ENCODE results near the gene FAT1. TPM values are rescaled to one million over a fixed set of nuclear protein-coding genes. Genes with fewer than 3 reads are reported as not detected.

Gene FAT1
- total RNA-seq, 1 experiment from 2014 or later, result 107 TPM

DNA sequence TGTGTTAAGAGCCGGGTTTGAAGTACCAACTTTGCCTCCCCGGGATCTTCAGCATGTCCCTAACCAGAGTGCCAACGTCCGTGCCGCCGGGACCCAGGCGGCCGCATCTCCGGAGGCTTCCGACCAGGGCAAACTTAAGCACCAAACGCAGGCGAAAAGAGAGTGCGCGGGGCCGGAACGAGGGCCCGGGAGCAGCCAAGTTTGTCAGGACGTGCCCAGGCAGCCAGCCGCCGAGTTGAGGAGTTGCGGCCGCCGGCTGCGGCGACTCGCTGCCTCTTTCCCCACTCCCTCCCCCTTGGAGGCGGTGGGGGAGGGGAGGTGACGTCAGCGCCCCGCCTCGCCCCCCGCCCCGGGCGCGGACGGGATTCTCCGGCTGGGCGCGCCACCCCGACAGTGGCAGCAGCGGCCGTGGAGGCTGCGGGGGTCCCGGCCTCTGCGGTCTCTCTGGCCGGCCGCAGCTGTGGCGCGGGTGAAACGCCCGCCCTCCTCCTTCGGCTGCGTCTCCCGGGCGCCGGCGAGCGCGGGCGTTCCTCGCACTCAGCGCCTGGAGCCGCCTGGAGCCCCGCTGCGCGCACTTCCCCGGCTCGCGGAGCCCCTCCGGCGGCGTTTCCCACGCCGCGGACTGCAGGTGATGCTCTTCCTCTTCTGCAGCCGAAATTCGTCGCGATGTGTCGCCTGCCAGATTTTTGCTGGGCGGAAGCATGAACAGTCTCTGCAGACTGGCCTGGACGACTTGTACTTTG, 2.9 kb upstream of the FAT1 start:
- Histone ChIP-seq H3K9me3 (ENCODE audit: low read depth, low read length, poor library complexity, severe bottlenecking) (no peaks in the 10 kb centered on the region), H3K4me3 (ENCODE audit: low read depth, low read length, poor library complexity, severe bottlenecking) (peak overlapping the region; percentile 81), H3K4me1 (ENCODE audit: insufficient read depth, low read length, poor library complexity, severe bottlenecking) (peaks cover 13% of the 10 kb centered on the region), H3K36me3 (ENCODE audit: insufficient read depth, low read length, poor library complexity, severe bottlenecking) (no peaks in the 10 kb centered on the region), H3K27ac (ENCODE audit: low read depth, low read length, poor library complexity, severe bottlenecking) (peak overlapping the region; percentile 51), H3K27me3 (replicated peaks; ENCODE audit: insufficient read depth, low read depth, low read length, poor library complexity) (no peaks in the 10 kb centered on the region)
- POLR2A ChIA-PET (ENCODE audit: low non-redundant PET), result no interaction called here
- peak; percentile 80 for DNase-seq (ENCODE audit: low spot score)
- CTCF ChIA-PET, result no interaction called here
- intact Hi-C loops (cut with micrococcal nuclease; ENCODE audit: unreplicated experiment), result loop anchor here (1.0 to 10.0 kb wide), 7 partner anchors 96 to 876 kb away; no protein-coding TSS in a partner anchor
- TF ChIP-seq, protein P1, sequence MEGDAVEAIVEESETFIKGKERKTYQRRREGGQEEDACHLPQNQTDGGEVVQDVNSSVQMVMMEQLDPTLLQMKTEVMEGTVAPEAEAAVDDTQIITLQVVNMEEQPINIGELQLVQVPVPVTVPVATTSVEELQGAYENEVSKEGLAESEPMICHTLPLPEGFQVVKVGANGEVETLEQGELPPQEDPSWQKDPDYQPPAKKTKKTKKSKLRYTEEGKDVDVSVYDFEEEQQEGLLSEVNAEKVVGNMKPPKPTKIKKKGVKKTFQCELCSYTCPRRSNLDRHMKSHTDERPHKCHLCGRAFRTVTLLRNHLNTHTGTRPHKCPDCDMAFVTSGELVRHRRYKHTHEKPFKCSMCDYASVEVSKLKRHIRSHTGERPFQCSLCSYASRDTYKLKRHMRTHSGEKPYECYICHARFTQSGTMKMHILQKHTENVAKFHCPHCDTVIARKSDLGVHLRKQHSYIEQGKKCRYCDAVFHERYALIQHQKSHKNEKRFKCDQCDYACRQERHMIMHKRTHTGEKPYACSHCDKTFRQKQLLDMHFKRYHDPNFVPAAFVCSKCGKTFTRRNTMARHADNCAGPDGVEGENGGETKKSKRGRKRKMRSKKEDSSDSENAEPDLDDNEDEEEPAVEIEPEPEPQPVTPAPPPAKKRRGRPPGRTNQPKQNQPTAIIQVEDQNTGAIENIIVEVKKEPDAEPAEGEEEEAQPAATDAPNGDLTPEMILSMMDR (conservative IDR thresholded peaks at IDR 0.05; ENCODE audit: low read depth, low read length), result peak; percentile 36; the same call in 1 of the 2 replicates
- TF ChIP-seq EZH2 (IDR thresholded peaks at IDR 0.05; ENCODE audit: borderline replicate concordance, low read depth, low read length, poor library complexity, severe bottlenecking), result no peak
- no TSS peak for BruUV-seq (replicated peaks)

DNA sequence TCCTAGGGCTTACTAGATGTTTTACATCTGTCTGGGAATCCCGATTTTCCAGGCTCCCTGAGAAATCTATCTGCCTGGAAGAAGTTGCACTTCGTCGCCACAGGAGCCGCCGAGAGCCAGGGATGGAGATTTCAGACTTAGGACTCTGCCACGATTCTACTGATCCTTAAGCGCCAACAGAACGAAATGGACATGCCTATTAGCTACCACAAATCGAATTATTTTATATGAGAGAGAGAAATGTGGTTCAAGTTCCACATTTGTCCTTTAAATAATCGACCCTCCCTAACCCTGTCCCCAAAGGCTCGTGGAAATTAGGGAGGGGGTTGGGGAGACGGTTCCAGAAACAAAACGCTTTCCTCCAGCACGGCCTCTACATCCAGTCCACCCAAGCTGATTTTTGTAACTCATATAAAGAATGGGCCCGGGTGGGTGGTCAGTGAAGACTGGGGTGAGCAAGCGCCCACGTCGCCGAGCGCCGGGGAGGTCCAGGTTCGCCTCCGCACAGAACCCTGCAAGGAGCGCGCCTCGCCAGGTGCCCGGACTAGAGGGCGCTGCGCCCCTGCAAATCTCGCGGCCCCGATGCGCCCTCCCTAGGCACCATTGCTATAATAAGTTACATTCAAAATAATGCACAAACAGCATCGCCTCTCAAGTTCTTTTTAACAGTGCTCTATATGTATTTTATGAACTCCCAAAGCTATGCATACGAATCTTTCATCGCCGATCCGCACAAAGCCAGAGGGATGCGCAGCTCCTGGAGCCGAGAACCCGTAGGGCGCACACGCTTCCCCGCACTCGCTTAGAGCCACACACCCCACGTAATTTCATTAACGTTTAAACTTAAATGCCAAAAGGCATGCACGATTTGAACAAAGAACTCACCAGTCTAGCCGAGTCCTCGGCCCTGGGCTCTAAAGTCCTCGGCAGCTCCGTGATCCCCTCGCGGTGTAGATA, 2.1 kb upstream of the FAT1 start:
- TSS peak; percentile 3 for BruUV-seq (replicated peaks)
- Histone ChIP-seq H3K9me3 (ENCODE audit: low read depth, low read length, poor library complexity, severe bottlenecking) (no peaks in the 10 kb centered on the region), H3K27me3 (replicated peaks; ENCODE audit: insufficient read depth, low read depth, low read length, poor library complexity) (no peaks in the 10 kb centered on the region), H3K36me3 (ENCODE audit: insufficient read depth, low read length, poor library complexity, severe bottlenecking) (no peaks in the 10 kb centered on the region), H3K4me1 (ENCODE audit: insufficient read depth, low read length, poor library complexity, severe bottlenecking) (peaks cover 18% of the 10 kb centered on the region), H3K4me3 (ENCODE audit: low read depth, low read length, poor library complexity, severe bottlenecking) (peak overlapping the region; percentile 81), H3K27ac (ENCODE audit: low read depth, low read length, poor library complexity, severe bottlenecking) (peak overlapping the region; percentile 51)
- TF ChIP-seq, protein P1 (conservative IDR thresholded peaks at IDR 0.05; ENCODE audit: low read depth, low read length), result peak; percentile 91
- no peak for TF ChIP-seq EZH2 (IDR thresholded peaks at IDR 0.05; ENCODE audit: borderline replicate concordance, low read depth, low read length, poor library complexity, severe bottlenecking)
- ChIA-PET POLR2A (ENCODE audit: low non-redundant PET) (no interaction called here), CTCF (no interaction called here)
- intact Hi-C loops (cut with micrococcal nuclease; ENCODE audit: unreplicated experiment), result loop anchor here (5.0 to 10.0 kb wide), 6 partner anchors 97 to 877 kb away; no protein-coding TSS in a partner anchor
- peak; percentile 89 for DNase-seq (ENCODE audit: low spot score)

DNA sequence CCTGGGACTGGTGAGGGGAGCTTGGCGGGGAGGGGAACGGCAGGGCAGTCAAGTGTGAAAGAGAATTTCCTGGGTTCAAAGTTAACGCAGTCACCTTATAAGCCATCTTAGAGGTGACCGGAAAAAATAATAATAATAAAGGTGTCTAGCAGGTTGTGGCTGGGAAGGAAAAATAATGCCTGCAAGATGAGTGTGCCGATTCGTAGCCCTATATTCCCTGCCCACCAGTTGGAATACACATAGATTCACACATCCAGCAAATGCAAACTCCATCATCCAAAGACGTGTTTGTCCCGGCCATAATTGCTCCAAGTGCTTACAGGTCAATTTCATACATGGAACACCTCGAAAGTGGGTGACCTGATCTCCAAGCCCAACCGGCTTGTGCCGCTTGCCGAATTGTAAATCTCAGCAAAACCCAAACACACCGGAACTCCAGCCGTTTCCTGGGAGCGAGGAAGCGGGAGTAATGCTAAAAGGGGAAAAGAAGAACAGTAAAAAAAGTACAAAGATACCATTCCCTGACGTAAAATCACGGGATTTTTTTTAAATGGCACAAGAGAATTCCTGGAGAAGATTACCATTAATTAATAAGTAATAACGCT, 1.3 kb upstream of the FAT1 start:
- intact Hi-C loops (cut with micrococcal nuclease; ENCODE audit: unreplicated experiment), result loop anchor here (5.0 to 10.0 kb wide), 7 partner anchors 97 to 877 kb away; no protein-coding TSS in a partner anchor
- H3K27me3 ChIP-seq (replicated peaks; ENCODE audit: insufficient read depth, low read depth, low read length, poor library complexity), result no peaks in the 10 kb centered on the region
- no peaks in the 10 kb centered on the region for H3K36me3 ChIP-seq (ENCODE audit: insufficient read depth, low read length, poor library complexity, severe bottlenecking)
- H3K27ac ChIP-seq (ENCODE audit: low read depth, low read length, poor library complexity, severe bottlenecking), result no peak overlapping the region
- TF ChIP-seq EZH2 (IDR thresholded peaks at IDR 0.05; ENCODE audit: borderline replicate concordance, low read depth, low read length, poor library complexity, severe bottlenecking), result no peak
- TF ChIP-seq, protein P1 (conservative IDR thresholded peaks at IDR 0.05; ENCODE audit: low read depth, low read length), result no peak
- DNase-seq (ENCODE audit: low spot score), result peak; percentile 52
- peak overlapping the region; percentile 81 for H3K4me3 ChIP-seq (ENCODE audit: low read depth, low read length, poor library complexity, severe bottlenecking)
- POLR2A ChIA-PET (ENCODE audit: low non-redundant PET), result no interaction called here
- H3K4me1 ChIP-seq (ENCODE audit: insufficient read depth, low read length, poor library complexity, severe bottlenecking), result peaks cover 18% of the 10 kb centered on the region
- H3K9me3 ChIP-seq (ENCODE audit: low read depth, low read length, poor library complexity, severe bottlenecking), result no peaks in the 10 kb centered on the region
- BruUV-seq (replicated peaks), result no TSS peak
- CTCF ChIA-PET, result interaction anchor here (0.5 kb wide), 1 partner anchor 46 kb away, joined by 11 read pairs; no protein-coding TSS in a partner anchor

Measured in A673 (cell line).